HG03457 (cell line): ENCODE results near the gene KCNH6.

Source experiments
- ATAC-seq: cut with Tn5 transposase; IDR thresholded peaks from one replicate; pipeline ENCODE4 v1.9.1; 2021; ENCODE audit warnings: moderate number of reproducible peaks; ENCODE audit not compliant: unreplicated experiment

KCNH6 gene

GRCh38 chr17:63523253-63523855 is at the start of gene KCNH6:
TSS of gene KCNH6 (plus strand) at chr17:63523358. CDS start at chr17:63523414, 56 bp downstream.
- ATAC-seq: no peak

- ATAC-seq: no peak
Measured at GRCh38 chr17:63474174-63474573, 49.0 kb upstream of the KCNH6 start.

GRCh38 chr17:63474586-63475460 is 48.3 kb upstream of the KCNH6 start:
- ATAC-seq: no peak

- no peak for ATAC-seq
Measured at GRCh38 chr17:63475491-63476412, 47.4 kb upstream of the KCNH6 start.

GRCh38 chr17:63476459-63476853 is 46.7 kb upstream of the KCNH6 start:
- ATAC-seq: no peak

GRCh38 chr17:63476854-63477479 is 46.2 kb upstream of the KCNH6 start, which contains the start of gene ACE:
TSS of gene ACE (plus strand) at chr17:63477061. CDS start at chr17:63477095, 34 bp downstream.
- no peak for ATAC-seq

- ATAC-seq: no peak
Measured at GRCh38 chr17:63477480-63478440, 45.4 kb upstream of the KCNH6 start.

- no peak for ATAC-seq
Measured at GRCh38 chr17:63478814-63479494, 44.2 kb upstream of the KCNH6 start.

- no peak for ATAC-seq
Measured at GRCh38 chr17:63479495-63480184, 43.5 kb upstream of the KCNH6 start.

- ATAC-seq: no peak
Measured at GRCh38 chr17:63480192-63480784, 42.9 kb upstream of the KCNH6 start.

GRCh38 chr17:63480826-63481487 is 42.2 kb upstream of the KCNH6 start:
- no peak for ATAC-seq

- no peak for ATAC-seq
Measured at GRCh38 chr17:63481488-63481870, 41.7 kb upstream of the KCNH6 start.

GRCh38 chr17:63482509-63482908 is 40.6 kb upstream of the KCNH6 start:
- ATAC-seq: no peak

GRCh38 chr17:63483038-63483437 is 40.1 kb upstream of the KCNH6 start:
- ATAC-seq: no peak

GRCh38 chr17:63483655-63484575 is 39.2 kb upstream of the KCNH6 start:
- ATAC-seq: no peak

GRCh38 chr17:63486317-63487013 is 36.7 kb upstream of the KCNH6 start:
- ATAC-seq: no peak
